Measurements from ENCODE around the gene MCRS1.

MCRS1 gene

GRCh38 chr12:49554266-49554665 lies 13.7 kb downstream of the MCRS1 start:
- no peak for DNase-seq

- DNase-seq = no peak
These were observed 14.3 kb downstream of the MCRS1 start for GRCh38 chr12:49553512-49554088.

GRCh38 chr12:49552899-49553298 lies 15.0 kb downstream of the MCRS1 start:
- DNase-seq = no peak

- DNase-seq = no peak
These were observed 15.5 kb downstream of the MCRS1 start for GRCh38 chr12:49552425-49552824.

- DNase-seq = no peak
These were observed 15.9 kb downstream of the MCRS1 start for GRCh38 chr12:49552014-49552413.

GRCh38 chr12:49550693-49551252 lies 17.2 kb downstream of the MCRS1 start:
- DNase-seq = no peak

- no peak for DNase-seq
These were observed 17.9 kb downstream of the MCRS1 start for GRCh38 chr12:49549735-49550692.

- DNase-seq = no peak
These were observed 18.9 kb downstream of the MCRS1 start for GRCh38 chr12:49548822-49549648.

GRCh38 chr12:49548481-49548821 lies 19.5 kb downstream of the MCRS1 start:
- no peak for DNase-seq

- DNase-seq = no peak
These were observed 20.8 kb downstream of the MCRS1 start for GRCh38 chr12:49547090-49547690.

- DNase-seq = no peak
These were observed 21.5 kb downstream of the MCRS1 start for GRCh38 chr12:49546481-49546880.

GRCh38 chr12:49545815-49546214 lies 22.1 kb downstream of the MCRS1 start:
- no peak for DNase-seq

- no peak for DNase-seq
These were observed 23.8 kb downstream of the MCRS1 start for GRCh38 chr12:49543914-49544815.

GRCh38 chr12:49543221-49543913 lies 24.6 kb downstream of the MCRS1 start:
- no peak for DNase-seq

GRCh38 chr12:49542592-49543160 lies 25.3 kb downstream of the MCRS1 start:
- DNase-seq = no peak

- DNase-seq = no peak
These were observed 25.9 kb downstream of the MCRS1 start for GRCh38 chr12:49541911-49542505.

- no peak for DNase-seq
These were observed 26.6 kb downstream of the MCRS1 start for GRCh38 chr12:49541140-49541861.

- DNase-seq = no peak
These were observed 27.5 kb downstream of the MCRS1 start for GRCh38 chr12:49540229-49541139.

Measured in GOT3 (cell line).